ENCODE results near the gene GNG12. TPM values are rescaled to one million over a fixed set of nuclear protein-coding genes. Genes with fewer than 3 reads are reported as not detected.

Gene GNG12
- total and polyA plus RNA-seq, 2 donors from 2014 or later = 46.1 to 89.3 TPM

DNA sequence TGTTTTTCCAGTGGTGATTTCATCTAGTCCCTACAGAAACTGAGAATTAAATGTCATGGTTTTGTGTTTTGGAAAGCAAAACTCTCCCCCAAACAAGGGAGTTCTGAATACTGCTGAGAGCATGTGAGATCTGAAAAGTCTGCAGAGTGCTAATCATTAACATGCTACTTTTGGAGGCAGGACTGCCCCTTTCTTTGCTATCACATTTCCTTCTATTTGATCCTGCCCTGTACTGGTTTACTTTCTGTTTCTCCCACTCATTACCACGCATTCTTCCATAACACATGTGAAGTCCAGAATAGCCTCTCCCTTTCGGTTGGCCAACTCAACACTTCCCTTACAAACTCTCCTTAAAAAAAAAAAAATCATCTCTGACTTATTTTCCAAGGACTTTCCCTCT lies 84.6 kb downstream of the GNG12 start:
- Histone ChIP-seq H3K36me3 (ENCODE audit: control insufficient read depth in 2 of 3, insufficient read depth in 3 of 3, low read length in 3 of 3) (no peaks in the 10 kb centered on the region), H3K9ac (ENCODE audit: low read length in 3 of 3) (peak overlapping the region in 2 of 3 donors; percentile 0 to 51), H3K9me3 (ENCODE audit: control insufficient read depth in 2 of 3, insufficient read depth in 1 of 3, low read length in 3 of 3) (no peaks in the 10 kb centered on the region), H3K27me3 (ENCODE audit: control insufficient read depth, insufficient read depth, low read length) (no peaks in the 10 kb centered on the region), H3K4me3 (ENCODE audit: low read length in 3 of 3) (peak overlapping the region in 2 of 3 donors; percentile 44 to 47), H3K27ac (ENCODE audit: low read depth in 2 of 2, low read length in 2 of 2) (peak overlapping the region; percentile 79 to 91), H3K4me1 (ENCODE audit: control insufficient read depth in 2 of 3, insufficient read depth in 2 of 3, low read depth in 1 of 3, low read length in 3 of 3) (peaks cover 0 to 46% (median 25%) of the 10 kb centered on the region in 3 donors)
- DNase-seq (peak in 3 of 5 donors; percentile 40 to 88 (median 87)), FAIRE-seq (peak; percentile 44)
- no peak for TF ChIP-seq CTCF (IDR thresholded peaks at IDR 0.05; ENCODE audit: borderline replicate concordance, extremely low read depth, insufficient read depth)
- intact Hi-C loops (cut with DNase I) = no loop called here

DNA sequence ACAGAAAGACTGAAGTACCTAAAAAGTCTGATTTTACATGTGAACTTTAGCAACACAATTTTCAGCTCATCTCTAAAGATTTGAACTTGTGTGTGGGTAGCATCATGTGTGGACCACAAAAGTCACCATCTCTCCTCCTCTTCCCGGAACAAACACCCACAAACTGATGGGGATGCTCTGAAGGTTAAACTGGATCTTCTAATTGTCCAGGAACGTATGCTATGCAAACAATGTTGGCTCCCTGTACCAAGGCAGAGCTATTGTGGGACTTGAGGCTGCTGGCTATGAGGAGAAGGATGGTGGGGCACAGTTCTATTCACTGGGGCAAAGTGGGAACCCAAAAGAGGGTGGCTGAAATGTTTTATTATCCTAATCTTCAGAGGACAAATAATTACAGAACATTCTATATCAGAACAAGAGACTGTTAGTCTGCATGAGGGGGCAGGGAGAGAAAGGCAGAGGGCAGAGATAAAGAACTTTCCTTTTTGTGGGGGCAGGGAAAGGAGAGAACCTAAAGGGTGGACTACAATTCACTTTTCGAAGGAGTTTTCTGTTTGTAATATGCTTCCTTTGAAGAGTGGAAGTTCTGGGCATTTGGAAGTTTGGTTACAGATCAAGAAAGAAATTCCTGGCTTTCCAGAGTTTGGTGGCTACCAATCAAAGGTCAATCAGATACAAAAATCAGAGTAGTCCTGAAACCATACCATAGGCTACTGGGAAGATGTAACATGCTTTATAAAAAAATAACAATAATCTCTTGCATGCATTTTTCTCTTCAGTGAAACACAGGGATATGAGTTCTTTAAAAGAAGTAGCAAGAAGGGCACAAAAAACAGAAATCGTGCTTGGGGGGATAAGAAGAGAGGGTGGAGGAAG lies 85.4 kb downstream of the GNG12 start:
- Histone ChIP-seq H3K27ac (ENCODE audit: low read depth in 2 of 2, low read length in 2 of 2) (peak overlapping the region; percentile 51 to 91), H3K36me3 (ENCODE audit: control insufficient read depth in 2 of 3, insufficient read depth in 3 of 3, low read length in 3 of 3) (no peaks in the 10 kb centered on the region), H3K27me3 (ENCODE audit: control insufficient read depth, insufficient read depth, low read length) (no peaks in the 10 kb centered on the region), H3K4me1 (ENCODE audit: control insufficient read depth in 2 of 3, insufficient read depth in 2 of 3, low read depth in 1 of 3, low read length in 3 of 3) (peaks cover 0 to 41% (median 25%) of the 10 kb centered on the region in 3 donors), H3K4me3 (ENCODE audit: low read length in 3 of 3) (peak overlapping the region in 2 of 3 donors; percentile 44 to 47), H3K9ac (ENCODE audit: low read length in 3 of 3) (peak overlapping the region in 2 of 3 donors; percentile 12 to 51), H3K9me3 (ENCODE audit: control insufficient read depth in 2 of 3, insufficient read depth in 1 of 3, low read length in 3 of 3) (no peaks in the 10 kb centered on the region)
- intact Hi-C loops (cut with DNase I) = no loop called here
- FAIRE-seq (no peak), DNase-seq (no peak)
- TF ChIP-seq CTCF (IDR thresholded peaks at IDR 0.05; ENCODE audit: borderline replicate concordance, extremely low read depth, insufficient read depth) = no peak

- no peaks in the 10 kb centered on the region for H3K9me3 ChIP-seq (ENCODE audit: control insufficient read depth in 2 of 3, insufficient read depth in 1 of 3, low read length in 3 of 3)
- intact Hi-C loops (cut with DNase I) = no loop called here
- no peaks in the 10 kb centered on the region for H3K36me3 ChIP-seq (ENCODE audit: control insufficient read depth in 2 of 3, insufficient read depth in 3 of 3, low read length in 3 of 3)
- no peak for FAIRE-seq
- H3K27ac ChIP-seq (ENCODE audit: low read depth in 2 of 2, low read length in 2 of 2) = peak overlapping the region in 1 of 2 donors; percentile 29
- H3K4me1 ChIP-seq (ENCODE audit: control insufficient read depth in 2 of 3, insufficient read depth in 2 of 3, low read depth in 1 of 3, low read length in 3 of 3) = peaks cover 0 to 42% (median 27%) of the 10 kb centered on the region in 3 donors
- H3K4me3 ChIP-seq (ENCODE audit: low read length in 3 of 3) = no peak overlapping the region
- no peak for TF ChIP-seq CTCF (IDR thresholded peaks at IDR 0.05; ENCODE audit: borderline replicate concordance, extremely low read depth, insufficient read depth)
- DNase-seq = peak in 1 of 5 donors; percentile 36
- H3K9ac ChIP-seq (ENCODE audit: low read length in 3 of 3) = no peak overlapping the region
- no peaks in the 10 kb centered on the region for H3K27me3 ChIP-seq (ENCODE audit: control insufficient read depth, insufficient read depth, low read length)
Observed at GRCh38 chr1:67745875-67746698, 87.2 kb downstream of the GNG12 start.
